Fibroblast of mammary gland (primary cell): ENCODE measurements around the gene ATP6V1B1.

ENCODE experiments used
- DNase-seq: peaks from one replicate; pipeline ENCODE4 v3.0.0-alpha.2; 2010; ENCODE audit warnings: low read depth
- H3K4me3 ChIP-seq: 2 replicates; pipeline ENCODE4 v1.5.1; 2011; ENCODE audit warnings: low read depth, mild to moderate bottlenecking, low read length, moderate library complexity; ENCODE audit not compliant: control insufficient read depth
- CTCF ChIP-seq: conservative IDR thresholded peaks from 2 replicates; pipeline ENCODE4 v1.5.1; 2011; ENCODE audit warnings: low read depth, low read length, inconsistent platforms; ENCODE audit not compliant: control insufficient read depth, insufficient read depth

ATP6V1B1 gene

GRCh38 chr2:70889716-70890037, 46.0 kb upstream of the ATP6V1B1 start:
- no peak for DNase-seq
- no peak overlapping the region for H3K4me3 ChIP-seq
- TF ChIP-seq CTCF, result no peak

- no peak overlapping the region for H3K4me3 ChIP-seq
- no peak for TF ChIP-seq CTCF
- DNase-seq, result no peak
These were observed 45.1 kb upstream of the ATP6V1B1 start for GRCh38 chr2:70890469-70891065.

- no peak for TF ChIP-seq CTCF
- no peak for DNase-seq
- no peak overlapping the region for H3K4me3 ChIP-seq
These were observed 43.9 kb upstream of the ATP6V1B1 start for GRCh38 chr2:70891572-70892357.

- DNase-seq, result no peak
- TF ChIP-seq CTCF, result no peak
- H3K4me3 ChIP-seq, result no peak overlapping the region
These were observed 43.0 kb upstream of the ATP6V1B1 start for GRCh38 chr2:70892750-70893149.

- no peak for DNase-seq
- TF ChIP-seq CTCF, result no peak
- no peak overlapping the region for H3K4me3 ChIP-seq
These were observed 42.5 kb upstream of the ATP6V1B1 start for GRCh38 chr2:70893186-70893585.

- H3K4me3 ChIP-seq, result no peak overlapping the region
- TF ChIP-seq CTCF, result no peak
- DNase-seq, result no peak
These were observed 40.9 kb upstream of the ATP6V1B1 start for GRCh38 chr2:70894765-70895164.
